ENCODE data around the gene CPNE2.

The CPNE2 gene

DNA sequence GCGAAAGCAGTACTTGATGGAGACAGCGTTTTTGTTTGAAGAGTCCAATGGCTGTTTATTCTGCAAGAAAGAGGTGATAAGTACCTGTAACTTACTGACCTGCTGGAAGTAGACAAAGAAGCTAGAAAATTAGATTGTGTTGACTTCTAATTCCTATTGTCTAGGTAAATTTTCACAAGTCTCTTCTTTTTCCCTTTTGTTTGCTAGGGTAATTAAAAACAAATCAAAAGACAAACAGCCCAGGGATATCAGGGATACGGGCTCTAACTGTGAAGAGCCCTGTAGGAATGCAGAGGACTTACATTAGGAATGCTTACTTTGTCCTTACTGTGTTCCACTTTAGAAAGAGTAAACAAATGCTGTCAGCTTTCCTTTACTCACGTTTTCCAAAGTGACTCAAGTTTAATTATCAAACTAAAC, 86.4 kb downstream of the CPNE2 start:
- TF ChIP-seq, protein P1, sequence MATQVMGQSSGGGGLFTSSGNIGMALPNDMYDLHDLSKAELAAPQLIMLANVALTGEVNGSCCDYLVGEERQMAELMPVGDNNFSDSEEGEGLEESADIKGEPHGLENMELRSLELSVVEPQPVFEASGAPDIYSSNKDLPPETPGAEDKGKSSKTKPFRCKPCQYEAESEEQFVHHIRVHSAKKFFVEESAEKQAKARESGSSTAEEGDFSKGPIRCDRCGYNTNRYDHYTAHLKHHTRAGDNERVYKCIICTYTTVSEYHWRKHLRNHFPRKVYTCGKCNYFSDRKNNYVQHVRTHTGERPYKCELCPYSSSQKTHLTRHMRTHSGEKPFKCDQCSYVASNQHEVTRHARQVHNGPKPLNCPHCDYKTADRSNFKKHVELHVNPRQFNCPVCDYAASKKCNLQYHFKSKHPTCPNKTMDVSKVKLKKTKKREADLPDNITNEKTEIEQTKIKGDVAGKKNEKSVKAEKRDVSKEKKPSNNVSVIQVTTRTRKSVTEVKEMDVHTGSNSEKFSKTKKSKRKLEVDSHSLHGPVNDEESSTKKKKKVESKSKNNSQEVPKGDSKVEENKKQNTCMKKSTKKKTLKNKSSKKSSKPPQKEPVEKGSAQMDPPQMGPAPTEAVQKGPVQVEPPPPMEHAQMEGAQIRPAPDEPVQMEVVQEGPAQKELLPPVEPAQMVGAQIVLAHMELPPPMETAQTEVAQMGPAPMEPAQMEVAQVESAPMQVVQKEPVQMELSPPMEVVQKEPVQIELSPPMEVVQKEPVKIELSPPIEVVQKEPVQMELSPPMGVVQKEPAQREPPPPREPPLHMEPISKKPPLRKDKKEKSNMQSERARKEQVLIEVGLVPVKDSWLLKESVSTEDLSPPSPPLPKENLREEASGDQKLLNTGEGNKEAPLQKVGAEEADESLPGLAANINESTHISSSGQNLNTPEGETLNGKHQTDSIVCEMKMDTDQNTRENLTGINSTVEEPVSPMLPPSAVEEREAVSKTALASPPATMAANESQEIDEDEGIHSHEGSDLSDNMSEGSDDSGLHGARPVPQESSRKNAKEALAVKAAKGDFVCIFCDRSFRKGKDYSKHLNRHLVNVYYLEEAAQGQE (IDR thresholded peaks at IDR 0.05; ENCODE audit: insufficient read depth in 1 of 2, low read depth in 2 of 2, low read length in 2 of 2) = no peak

DNA sequence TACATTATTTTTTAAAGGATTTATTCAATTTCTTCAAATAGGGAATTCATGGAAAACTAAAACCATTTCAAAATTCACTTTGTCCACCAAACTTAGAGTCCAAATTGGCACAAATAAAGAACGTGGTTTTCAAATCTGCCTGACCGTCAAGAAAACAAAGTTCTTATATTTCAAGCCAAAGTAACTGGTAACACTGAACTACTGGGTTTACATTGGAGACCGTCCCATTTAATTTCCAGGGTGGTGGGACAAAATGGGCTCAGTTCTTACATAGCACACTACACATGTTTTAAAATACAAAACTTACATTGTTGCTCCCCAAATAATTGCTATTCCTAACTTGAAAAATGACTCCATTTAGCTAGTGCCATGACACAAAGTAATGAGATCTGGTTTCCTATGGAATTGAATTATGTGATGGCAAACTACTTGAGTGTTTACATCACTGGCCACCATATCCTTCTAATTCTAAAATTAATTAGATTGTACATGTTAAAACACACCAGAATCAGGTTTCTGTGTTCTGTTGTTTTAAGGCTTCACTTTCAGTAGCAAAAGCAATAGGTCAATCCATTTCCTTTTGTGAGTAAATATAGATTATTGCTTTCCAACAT, 86.9 kb downstream of the CPNE2 start:
- no peak for TF ChIP-seq POLR2AphosphoS5 (IDR thresholded peaks at IDR 0.05; ENCODE audit: low read depth, low read length)
- TF ChIP-seq SIN3A (IDR thresholded peaks at IDR 0.05; ENCODE audit: borderline replicate concordance, insufficient read depth, low read length) = no peak
- no peak for TF ChIP-seq TAF1 (IDR thresholded peaks at IDR 0.05; ENCODE audit: borderline replicate concordance, insufficient read depth, low read length)
- TF ChIP-seq FOXP2 (optimal IDR thresholded peaks at IDR 0.05; ENCODE audit: borderline replicate concordance, extremely low read depth, extremely low read length, insufficient read depth) = no peak
- TF ChIP-seq, protein P1 (IDR thresholded peaks at IDR 0.05; ENCODE audit: insufficient read depth in 1 of 2, low read depth in 2 of 2, low read length in 2 of 2) = no peak

DNA sequence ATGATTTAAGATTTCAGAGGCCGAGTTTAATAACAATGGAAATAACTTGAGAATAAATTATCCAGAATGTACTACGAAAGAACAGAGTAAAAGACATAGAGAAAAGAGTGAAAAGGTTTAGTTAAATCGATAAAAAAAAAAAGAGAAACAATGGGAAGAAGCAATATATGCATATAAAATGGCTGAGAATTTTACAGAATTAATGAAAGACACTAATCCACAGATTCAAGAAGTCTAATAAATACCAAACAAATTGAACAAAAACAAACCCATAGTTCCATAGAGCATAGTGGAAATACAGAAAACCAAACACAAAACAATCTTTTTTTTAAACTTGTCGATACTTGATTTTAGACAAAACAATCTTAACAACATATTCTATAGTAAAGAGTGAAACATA, 91.7 kb downstream of the CPNE2 start:
- TF ChIP-seq POLR2AphosphoS5 (IDR thresholded peaks at IDR 0.05; ENCODE audit: low read depth, low read length) = no peak
- TF ChIP-seq FOXP2 (optimal IDR thresholded peaks at IDR 0.05; ENCODE audit: borderline replicate concordance, extremely low read depth, extremely low read length, insufficient read depth) = no peak
- TF ChIP-seq, protein P1 (IDR thresholded peaks at IDR 0.05; ENCODE audit: insufficient read depth in 1 of 2, low read depth in 2 of 2, low read length in 2 of 2) = no peak
- no peak for TF ChIP-seq SIN3A (IDR thresholded peaks at IDR 0.05; ENCODE audit: borderline replicate concordance, insufficient read depth, low read length)
- TF ChIP-seq TAF1 (IDR thresholded peaks at IDR 0.05; ENCODE audit: borderline replicate concordance, insufficient read depth, low read length) = no peak

DNA sequence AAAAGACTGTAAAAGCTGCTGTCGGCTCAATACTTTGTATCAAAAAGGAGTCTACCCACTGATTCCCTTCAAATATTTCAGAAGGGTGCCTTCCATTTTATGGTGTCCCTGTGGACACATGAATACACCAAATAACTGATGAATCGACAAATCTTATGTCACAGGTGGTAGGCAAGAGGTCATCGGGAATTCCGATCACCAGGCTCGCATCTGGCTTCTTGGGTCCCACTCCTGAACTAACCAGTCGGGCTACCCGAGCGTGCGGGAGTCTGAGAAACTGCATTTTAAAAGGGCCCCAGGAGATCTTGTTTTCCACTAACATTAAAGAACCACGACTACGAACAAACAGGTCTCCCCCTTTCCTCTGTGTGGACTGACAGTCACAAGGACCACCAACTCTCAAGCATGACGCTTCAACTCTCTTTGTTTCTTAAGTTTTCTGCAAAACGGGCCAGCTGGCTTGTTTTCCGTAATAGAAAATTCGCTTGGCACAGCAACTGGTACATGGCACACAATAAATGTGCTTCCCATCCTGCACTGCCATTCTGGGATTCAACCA, 92.6 kb downstream of the CPNE2 start:
- TF ChIP-seq FOXP2 (optimal IDR thresholded peaks at IDR 0.05; ENCODE audit: borderline replicate concordance, extremely low read depth, extremely low read length, insufficient read depth) = no peak
- no peak for TF ChIP-seq POLR2AphosphoS5 (IDR thresholded peaks at IDR 0.05; ENCODE audit: low read depth, low read length)
- TF ChIP-seq, protein P1 (IDR thresholded peaks at IDR 0.05; ENCODE audit: insufficient read depth in 1 of 2, low read depth in 2 of 2, low read length in 2 of 2) = no peak
- no peak for TF ChIP-seq SIN3A (IDR thresholded peaks at IDR 0.05; ENCODE audit: borderline replicate concordance, insufficient read depth, low read length)
- no peak for TF ChIP-seq TAF1 (IDR thresholded peaks at IDR 0.05; ENCODE audit: borderline replicate concordance, insufficient read depth, low read length)

All from PFSK-1 (cell line).